ENCODE results near the gene MYLK4.

Gene MYLK4

GRCh38 chr6:2768696-2769095 is 18.0 kb upstream of the MYLK4 start:
- no peak for TF ChIP-seq CTCF (IDR thresholded peaks at IDR 0.05)
- H3K4me3 ChIP-seq: peak overlapping the region; percentile 81 to 91
- H3K4me1 ChIP-seq: peaks cover 0 to 68% (median 34%) of the 10 kb centered on the region in 4 donors
- peaks cover 0 to 15% (median 7%) of the 10 kb centered on the region in 3 donors for H3K36me3 ChIP-seq
- intact Hi-C loops (cut with DNase I; ENCODE audit: low total_unique reads): no loop called here
- no peaks in the 10 kb centered on the region for H3K27me3 ChIP-seq
- no peak for DNase-seq
- peak overlapping the region; percentile 93 to 95 for H3K27ac ChIP-seq
- H3K9me3 ChIP-seq: no peaks in the 10 kb centered on the region

DNA sequence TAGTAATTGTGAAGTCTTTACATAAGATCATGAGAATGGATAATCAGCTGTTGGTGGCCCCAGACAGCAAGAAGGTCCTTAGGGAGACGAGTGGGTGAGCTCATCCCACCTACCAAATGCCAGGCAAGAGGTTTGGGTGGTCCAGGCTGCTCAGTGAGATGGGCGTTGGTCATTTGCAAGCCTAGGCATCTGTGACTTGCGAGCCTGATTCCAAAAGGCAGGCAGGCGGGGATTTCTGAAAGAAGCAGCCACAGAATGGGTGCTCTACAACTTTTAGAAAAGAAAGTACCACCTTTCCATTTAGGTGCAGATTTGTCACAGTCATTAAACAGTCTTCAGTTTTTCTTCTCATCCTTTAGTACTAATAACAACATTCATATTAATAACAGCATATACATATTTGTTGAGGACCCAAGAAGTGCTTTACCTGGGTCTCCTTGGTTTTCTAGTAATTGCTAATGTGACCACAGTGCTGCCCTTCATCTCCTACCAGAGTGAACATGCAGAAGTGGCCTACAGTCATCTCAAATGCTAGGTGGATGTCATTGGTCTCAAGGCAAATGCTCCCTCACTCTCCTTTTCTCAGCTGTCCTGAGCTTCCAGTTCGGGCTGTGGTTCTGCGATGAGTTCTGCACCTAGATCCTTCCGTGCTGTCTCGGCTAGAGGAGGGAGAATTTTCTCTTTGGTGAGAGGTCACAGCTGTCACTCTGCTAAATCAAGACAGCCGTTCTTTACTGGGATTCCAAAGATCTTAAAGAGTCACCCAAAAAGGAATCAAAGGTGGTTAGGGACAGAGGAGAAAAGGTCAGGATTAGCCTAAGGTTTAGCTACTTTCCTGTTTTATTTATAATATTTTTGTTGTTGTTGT is 17.2 kb upstream of the MYLK4 start:
- H3K36me3 ChIP-seq: peaks cover 0 to 15% (median 7%) of the 10 kb centered on the region in 3 donors
- intact Hi-C loops (cut with DNase I; ENCODE audit: low total_unique reads): no loop called here
- peaks cover 0 to 60% (median 34%) of the 10 kb centered on the region in 4 donors for H3K4me1 ChIP-seq
- TF ChIP-seq CTCF (IDR thresholded peaks at IDR 0.05): no peak
- H3K27ac ChIP-seq: peak overlapping the region; percentile 93 to 95
- peak overlapping the region; percentile 81 to 91 for H3K4me3 ChIP-seq
- no peaks in the 10 kb centered on the region for H3K9me3 ChIP-seq
- DNase-seq: no peak
- H3K27me3 ChIP-seq: no peaks in the 10 kb centered on the region

DNA sequence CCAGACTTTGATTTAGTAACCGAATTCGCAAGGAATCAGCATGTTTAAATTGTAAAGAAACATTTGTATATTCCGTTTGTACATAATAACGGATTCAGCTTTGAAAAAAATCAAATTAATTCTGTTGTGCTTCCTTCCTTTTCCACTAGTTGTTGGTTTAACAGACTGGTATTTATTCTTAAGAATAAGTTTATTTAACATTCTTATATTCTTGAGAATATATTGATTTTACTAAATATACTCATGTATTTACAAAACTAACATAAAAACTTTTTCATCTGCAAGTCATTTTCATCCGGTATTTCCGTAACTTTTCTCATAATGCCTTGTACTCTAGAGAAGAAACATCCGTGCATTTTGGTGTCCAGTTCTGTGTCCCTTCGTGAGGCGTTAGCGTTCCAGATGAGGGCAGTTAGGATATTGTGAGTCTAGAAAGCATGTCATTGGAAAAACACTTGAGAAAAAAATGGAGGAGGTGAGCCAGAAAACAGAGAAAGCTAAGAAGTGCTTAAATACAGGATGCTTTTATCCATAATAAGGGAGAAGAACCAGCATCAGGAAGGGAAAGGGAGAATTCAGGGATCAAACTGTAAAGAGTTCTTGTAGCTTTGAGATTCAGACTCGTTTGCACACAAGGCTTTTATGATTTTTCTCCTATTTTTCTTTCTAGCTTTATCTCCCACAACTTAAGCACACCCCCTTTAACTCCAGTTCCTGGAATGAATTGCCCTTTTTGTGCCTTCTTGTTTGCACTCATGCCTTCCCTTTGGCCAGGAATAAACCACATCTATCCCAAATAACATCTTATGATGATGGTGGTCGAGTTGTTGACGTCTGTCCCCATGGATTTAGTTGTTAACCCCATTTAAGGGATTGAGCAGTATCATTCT is 16.3 kb upstream of the MYLK4 start:
- peaks cover 0 to 54% (median 32%) of the 10 kb centered on the region in 4 donors for H3K4me1 ChIP-seq
- H3K4me3 ChIP-seq: peak overlapping the region; percentile 81 to 91
- TF ChIP-seq CTCF (IDR thresholded peaks at IDR 0.05): peak in 1 of 2 experiments; percentile 10
- H3K27me3 ChIP-seq: no peaks in the 10 kb centered on the region
- intact Hi-C loops (cut with DNase I; ENCODE audit: low total_unique reads): no loop called here
- H3K36me3 ChIP-seq: peaks cover 0 to 15% (median 7%) of the 10 kb centered on the region in 3 donors
- DNase-seq: no peak
- peak overlapping the region; percentile 93 to 95 for H3K27ac ChIP-seq
- H3K9me3 ChIP-seq: no peaks in the 10 kb centered on the region

- H3K27me3 ChIP-seq: no peaks in the 10 kb centered on the region
- H3K4me1 ChIP-seq: peaks cover 0 to 50% (median 30%) of the 10 kb centered on the region in 4 donors
- H3K36me3 ChIP-seq: peaks cover 0 to 10% (median 7%) of the 10 kb centered on the region in 3 donors
- TF ChIP-seq CTCF (IDR thresholded peaks at IDR 0.05): no peak
- H3K9me3 ChIP-seq: no peaks in the 10 kb centered on the region
- intact Hi-C loops (cut with DNase I; ENCODE audit: low total_unique reads): no loop called here
- H3K4me3 ChIP-seq: peak overlapping the region; percentile 81 to 91
- H3K27ac ChIP-seq: peak overlapping the region; percentile 93 to 95
- DNase-seq: peak; percentile 45 to 76
Observed at GRCh38 chr6:2765896-2766766, 15.4 kb upstream of the MYLK4 start.
